ENCODE data around the gene SGMS1. TPM values are rescaled to one million over a fixed set of nuclear protein-coding genes. Genes with fewer than 3 reads are reported as not detected.
"Not testable (repeated sequence)": the region's sequence is repeated elsewhere in the genome, so short reads cannot be mapped to it uniquely, and the experiment has no call there.

SGMS1 gene
- polyA plus RNA-seq, 1 donor from 2014 or later = 8.0 TPM

DNA sequence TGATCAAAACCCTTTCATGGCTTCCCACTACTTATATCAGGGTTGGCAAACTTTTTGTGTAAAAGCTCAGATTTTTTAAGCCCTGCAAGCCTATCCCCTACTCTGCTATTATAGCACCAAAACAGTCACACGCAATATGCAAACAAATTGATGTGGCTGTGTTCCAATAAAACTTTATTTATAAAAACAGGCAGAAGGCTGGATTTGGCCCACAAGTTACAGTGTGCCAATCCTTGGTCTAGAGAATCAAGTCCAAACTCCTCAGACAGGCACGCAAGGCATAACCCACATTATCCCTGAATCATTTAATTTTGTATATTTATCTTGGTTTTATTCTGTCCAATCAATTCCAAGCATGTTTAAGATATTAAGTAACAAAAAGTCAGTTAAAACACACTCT lies 71.9 kb downstream of the SGMS1 start:
- H4K20me1 ChIP-seq (ENCODE audit: insufficient read depth) = no peaks in the 10 kb centered on the region
- no peaks in the 10 kb centered on the region for H3K9me3 ChIP-seq (ENCODE audit: low read length)
- H3K4me2 ChIP-seq (ENCODE audit: low read length) = no peak overlapping the region
- H3K27me3 ChIP-seq (ENCODE audit: insufficient read depth, low read depth, low read length) = no peaks in the 10 kb centered on the region
- TF ChIP-seq EZH2 (IDR thresholded peaks at IDR 0.05; ENCODE audit: borderline replicate concordance, insufficient read depth, low read length, poor library complexity, severe bottlenecking) = no peak
- TF ChIP-seq POLR2AphosphoS5 (IDR thresholded peaks at IDR 0.05) = no peak
- TF ChIP-seq TAF1 (IDR thresholded peaks at IDR 0.05; ENCODE audit: low read depth) = no peak
- TF ChIP-seq CTCF (IDR thresholded peaks at IDR 0.05; ENCODE audit: poor library complexity, severe bottlenecking) = no peak
- TF ChIP-seq RAD21 (conservative IDR thresholded peaks at IDR 0.05) = no peak
- no peak for TF ChIP-seq SMC3 (conservative IDR thresholded peaks at IDR 0.05; ENCODE audit: poor library complexity)
- no peak for TF ChIP-seq EP300 (conservative IDR thresholded peaks at IDR 0.05; ENCODE audit: poor library complexity, severe bottlenecking)
- no peak for TF ChIP-seq REST (IDR thresholded peaks at IDR 0.05; ENCODE audit: borderline replicate concordance)
- no peak for TF ChIP-seq MXI1 (conservative IDR thresholded peaks at IDR 0.05; ENCODE audit: poor library complexity, severe bottlenecking)
- no peaks in the 10 kb centered on the region for H3K9me2 ChIP-seq (ENCODE audit: insufficient read depth, low read length)
- H3K79me2 ChIP-seq (replicated peaks; ENCODE audit: insufficient read depth, low read length) = no peaks in the 10 kb centered on the region
- no peak overlapping the region for H3K27ac ChIP-seq (ENCODE audit: low read length)
- no peaks in the 10 kb centered on the region for H3F3A ChIP-seq (ENCODE audit: insufficient read depth, low read length, poor library complexity, severe bottlenecking)
- H3K4me3 ChIP-seq (ENCODE audit: low read length) = no peak overlapping the region
- H3K9ac ChIP-seq (ENCODE audit: low read length) = no peak overlapping the region
- no peaks in the 10 kb centered on the region for H3K36me3 ChIP-seq (ENCODE audit: insufficient read depth, low read length)
- no peak overlapping the region for H2AFZ ChIP-seq (ENCODE audit: low read depth, low read length)

- no peak overlapping the region for H3K27ac ChIP-seq (ENCODE audit: low read length)
- H2AFZ ChIP-seq (ENCODE audit: low read depth, low read length) = no peak overlapping the region
- H3K36me3 ChIP-seq (ENCODE audit: insufficient read depth, low read length) = no peaks in the 10 kb centered on the region
- no peaks in the 10 kb centered on the region for H4K20me1 ChIP-seq (ENCODE audit: insufficient read depth)
- no peak overlapping the region for H3K4me3 ChIP-seq (ENCODE audit: low read length)
- no peaks in the 10 kb centered on the region for H3K9me3 ChIP-seq (ENCODE audit: low read length)
- H3K9me2 ChIP-seq (ENCODE audit: insufficient read depth, low read length) = no peaks in the 10 kb centered on the region
- TF ChIP-seq RAD21 (conservative IDR thresholded peaks at IDR 0.05) (no peak), SMC3 (conservative IDR thresholded peaks at IDR 0.05; ENCODE audit: poor library complexity) (no peak), MXI1 (conservative IDR thresholded peaks at IDR 0.05; ENCODE audit: poor library complexity, severe bottlenecking) (no peak), EP300 (conservative IDR thresholded peaks at IDR 0.05; ENCODE audit: poor library complexity, severe bottlenecking) (no peak), EZH2 (IDR thresholded peaks at IDR 0.05; ENCODE audit: borderline replicate concordance, insufficient read depth, low read length, poor library complexity, severe bottlenecking) (no peak), TAF1 (IDR thresholded peaks at IDR 0.05; ENCODE audit: low read depth) (no peak), POLR2AphosphoS5 (IDR thresholded peaks at IDR 0.05) (no peak), CTCF (IDR thresholded peaks at IDR 0.05; ENCODE audit: poor library complexity, severe bottlenecking) (no peak), REST (IDR thresholded peaks at IDR 0.05; ENCODE audit: borderline replicate concordance) (no peak)
- H3K79me2 ChIP-seq (replicated peaks; ENCODE audit: insufficient read depth, low read length) = no peaks in the 10 kb centered on the region
- H3K4me2 ChIP-seq (ENCODE audit: low read length) = no peak overlapping the region
- no peaks in the 10 kb centered on the region for H3K27me3 ChIP-seq (ENCODE audit: insufficient read depth, low read depth, low read length)
- H3K9ac ChIP-seq (ENCODE audit: low read length) = no peak overlapping the region
- H3F3A ChIP-seq (ENCODE audit: insufficient read depth, low read length, poor library complexity, severe bottlenecking) = no peaks in the 10 kb centered on the region
Measured at GRCh38 chr10:50550291-50550839, 73.4 kb downstream of the SGMS1 start.

GRCh38 chr10:50549186-50549585 lies 74.6 kb downstream of the SGMS1 start:
- not testable (repeated sequence) for H3K4me2 ChIP-seq (ENCODE audit: low read length); H3K27me3 ChIP-seq (ENCODE audit: insufficient read depth, low read depth, low read length); H3K9me2 ChIP-seq (ENCODE audit: insufficient read depth, low read length); H3K27ac ChIP-seq (ENCODE audit: low read length); H3K36me3 ChIP-seq (ENCODE audit: insufficient read depth, low read length); H2AFZ ChIP-seq (ENCODE audit: low read depth, low read length); H3K9ac ChIP-seq (ENCODE audit: low read length); H3K4me3 ChIP-seq (ENCODE audit: low read length); H3K9me3 ChIP-seq (ENCODE audit: low read length); H3F3A ChIP-seq (ENCODE audit: insufficient read depth, low read length, poor library complexity, severe bottlenecking); H3K79me2 ChIP-seq (replicated peaks; ENCODE audit: insufficient read depth, low read length); H4K20me1 ChIP-seq (ENCODE audit: insufficient read depth)

Measured in neural cell (in vitro differentiated cells).